Urinary bladder (tissue), 4 donors: Measurements from ENCODE around the gene SPATA24. TPM values are rescaled to one million over a fixed set of nuclear protein-coding genes. Genes with fewer than 3 reads are reported as not detected.
"Not testable (repeated sequence)": the region's sequence is repeated elsewhere in the genome, so short reads cannot be mapped to it uniquely, and the experiment has no call there.

Experiments
- DNase-seq: peaks from one replicate; pipeline ENCODE4 v3.0.0-alpha.2; 2015; ENCODE audit errors: extremely low spot score
- H3K27ac ChIP-seq: one replicate; pipeline ENCODE4 v1.5.1; 2013; ENCODE audit warnings: low read depth, mild to moderate bottlenecking, moderate library complexity
- H3K36me3 ChIP-seq: one replicate; pipeline ENCODE4 v1.6.1; 2013; ENCODE audit warnings: mild to moderate bottlenecking, moderate library complexity; ENCODE audit not compliant: insufficient read depth
- H3K4me1 ChIP-seq: one replicate; pipeline ENCODE4 v1.6.1; 2013; ENCODE audit warnings: mild to moderate bottlenecking, moderate library complexity; ENCODE audit not compliant: insufficient read depth
- H3K4me3 ChIP-seq: one replicate; pipeline ENCODE4 v1.5.1; 2013; ENCODE audit warnings: low read depth, low read length
- WGBS: extraction: QIAGEN DNeasy Blood & Tissue Kit; methylation state at CpG from one replicate; pipeline ENCODE4 v1.1.7; 2013; 5-methylcytosine and 5-hydroxymethylcytosine counted together
- polyA plus RNA-seq: library from polyadenylated mRNA; stranded (reverse); fragments of 200-250 nt; gene quantifications from one replicate; pipeline ENCODE4 v1.2.3, GENCODE V29; 2013
- small RNA-seq: library from RNA; depleted of rRNA; stranded (forward); fragments of <200 nt; gene quantifications from one replicate; pipeline ENCODE3, GENCODE V24; 2014
- total RNA-seq: library from RNA; depleted of rRNA; stranded (reverse); fragments of >200 nt; gene quantifications from one replicate; pipeline ENCODE4 v1.2.3, GENCODE V29; 2014
- donor health status: healthy with polysubstance abuse.
- donor health status: healthy.

The SPATA24 gene
- total and polyA plus RNA-seq, 2 donors, result 3.0 to 5.4 TPM

- DNase-seq, H3K27ac ChIP-seq, H3K4me1 ChIP-seq: not testable (repeated sequence)
Observed at GRCh38 chr5:139347863-139348262, 56.0 kb downstream of the SPATA24 start.

More at GRCh38 chr5:139347863-139348262, 56.0 kb downstream of the SPATA24 start:
- 93% methylated on average over 9 of the region's 9 CpGs for WGBS
- not testable (repeated sequence) for H3K4me3 ChIP-seq, H3K36me3 ChIP-seq

Small RNA genes lying within 50 kb of the gene (small RNA-seq; reads per million reads assigned to genes)
- gene RNU5B-4P, result 0.35 reads per million, percentile 23 among the genes with 10 or more reads in this experiment

Other genes starting within 250 kb of the SPATA24 start
- 31.5 TPM for gene SIL1, start 205.7 kb downstream of the SPATA24 start, total RNA-seq
- gene SIL1, start 205.7 kb downstream of the SPATA24 start, polyA plus RNA-seq, result 49.8 TPM
- 454 TPM for gene MATR3, start 110.3 kb downstream of the SPATA24 start, total RNA-seq
- 163 TPM for gene MATR3, start 110.3 kb downstream of the SPATA24 start, polyA plus RNA-seq
- gene PAIP2, start 62.2 kb downstream of the SPATA24 start, total RNA-seq, result 91.9 TPM
- 110 TPM for gene PAIP2, start 62.2 kb downstream of the SPATA24 start, polyA plus RNA-seq
- not detected for gene SLC23A1, start 20.8 kb downstream of the SPATA24 start, total RNA-seq
- not detected for gene SLC23A1, start 20.8 kb downstream of the SPATA24 start, polyA plus RNA-seq
- gene MZB1, start 14.2 kb downstream of the SPATA24 start, total RNA-seq, result 0.63 TPM
- 0.56 TPM for gene MZB1, start 14.2 kb downstream of the SPATA24 start, polyA plus RNA-seq
- 1.4 TPM for gene PROB1, start 9.0 kb downstream of the SPATA24 start, total RNA-seq
- 3.1 TPM for gene PROB1, start 9.0 kb downstream of the SPATA24 start, polyA plus RNA-seq
- gene DNAJC18, start 35.4 kb upstream of the SPATA24 start, total RNA-seq, result 16.2 TPM
- gene DNAJC18, start 35.4 kb upstream of the SPATA24 start, polyA plus RNA-seq, result 8.6 TPM
- 23.8 TPM for gene ECSCR, start 58.7 kb upstream of the SPATA24 start, total RNA-seq
- gene ECSCR, start 58.7 kb upstream of the SPATA24 start, polyA plus RNA-seq, result 51.4 TPM
- not detected for gene SMIM33, start 66.9 kb upstream of the SPATA24 start, total RNA-seq
- not detected for gene SMIM33, start 66.9 kb upstream of the SPATA24 start, polyA plus RNA-seq
- 20.0 TPM for gene STING1, start 78.7 kb upstream of the SPATA24 start, total RNA-seq
- 53.0 TPM for gene STING1, start 78.7 kb upstream of the SPATA24 start, polyA plus RNA-seq
- 94.7 TPM for gene UBE2D2, start 157.2 kb upstream of the SPATA24 start, total RNA-seq
- gene UBE2D2, start 157.2 kb upstream of the SPATA24 start, polyA plus RNA-seq, result 98.7 TPM
- 28.0 TPM for gene CXXC5, start 244.3 kb upstream of the SPATA24 start, total RNA-seq
- 28.2 TPM for gene CXXC5, start 244.3 kb upstream of the SPATA24 start, polyA plus RNA-seq